ENCODE data around the gene PCK1. TPM values are rescaled to one million over a fixed set of nuclear protein-coding genes. Genes with fewer than 3 reads are reported as not detected.

PCK1 gene
- total and polyA plus RNA-seq, 2 donors (not counting 3 experiments of a cell fraction or from before 2014, with no cell fraction given) = not detected

DNA sequence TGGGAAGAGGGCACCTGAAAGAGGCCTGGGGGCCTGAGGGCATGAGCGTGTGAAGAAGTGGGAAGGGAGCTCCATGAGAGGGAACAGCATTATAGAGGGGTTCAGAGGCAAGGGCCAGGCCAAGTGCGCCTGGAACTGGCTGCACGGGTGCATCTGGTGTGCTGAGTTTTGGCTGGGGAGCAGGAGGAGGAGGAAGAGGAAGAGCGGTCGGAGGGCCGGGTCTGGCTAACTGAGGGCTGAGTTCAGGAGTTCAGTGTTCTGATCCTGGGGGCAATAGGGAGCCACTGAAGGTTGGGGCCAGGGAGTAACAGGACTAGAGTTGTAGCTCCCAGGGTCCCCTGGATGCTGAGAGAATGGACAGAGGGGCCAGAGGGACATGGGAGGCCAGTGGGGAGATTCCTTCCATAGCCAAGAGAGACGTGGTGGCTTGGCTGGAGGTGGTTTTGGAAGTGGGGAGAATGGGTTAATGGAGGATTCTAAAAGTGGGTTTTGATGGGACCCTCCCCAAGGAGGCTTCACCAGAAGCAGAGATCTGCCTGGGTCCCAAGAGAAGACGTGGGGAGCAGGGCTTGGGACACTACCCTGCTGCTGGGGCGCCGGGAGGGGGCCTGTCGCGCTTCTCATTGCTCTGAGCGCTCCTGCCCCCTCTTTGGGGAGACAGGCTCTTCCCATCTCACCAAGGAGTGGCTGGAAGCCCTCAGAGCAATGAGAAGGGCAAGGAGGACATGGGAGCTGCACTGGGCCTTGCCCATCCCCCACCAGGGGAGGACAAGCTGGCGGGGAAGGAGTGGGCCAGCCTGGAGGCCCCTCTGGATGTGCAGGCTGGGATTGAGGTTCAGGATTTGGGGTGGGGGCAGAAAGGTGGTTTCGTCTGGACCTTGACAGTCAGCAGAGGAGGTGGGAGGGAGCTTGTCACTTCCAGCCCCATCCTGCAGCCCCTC lies 30.6 kb downstream of the PCK1 start:
- H3K36me3 ChIP-seq (ENCODE audit: control insufficient read depth in 2 of 2, extremely low read depth in 1 of 2, insufficient read depth in 2 of 2, low read length in 2 of 2) = no peaks in the 10 kb centered on the region
- TF ChIP-seq MYC (IDR thresholded peaks at IDR 0.05; ENCODE audit: low read depth, low read length) (no peak), GATA2 (IDR thresholded peaks at IDR 0.05; ENCODE audit: insufficient read depth, insufficient read length, low read depth, low read length) (no peak), JUN (IDR thresholded peaks at IDR 0.05; ENCODE audit: borderline replicate concordance, insufficient read depth, insufficient read length, low read depth) (no peak), POLR2A (IDR thresholded peaks at IDR 0.05; ENCODE audit: low read depth, low read length) (no peak), FOS (IDR thresholded peaks at IDR 0.05; ENCODE audit: borderline replicate concordance, insufficient read depth, low read length) (no peak), EZH2 (IDR thresholded peaks at IDR 0.05; ENCODE audit: borderline replicate concordance, low read depth, low read length, severe bottlenecking) (no peak), POLR2AphosphoS5 (IDR thresholded peaks at IDR 0.05; ENCODE audit: insufficient read depth, low read depth, low read length) (no peak)
- TF ChIP-seq, protein P1, sequence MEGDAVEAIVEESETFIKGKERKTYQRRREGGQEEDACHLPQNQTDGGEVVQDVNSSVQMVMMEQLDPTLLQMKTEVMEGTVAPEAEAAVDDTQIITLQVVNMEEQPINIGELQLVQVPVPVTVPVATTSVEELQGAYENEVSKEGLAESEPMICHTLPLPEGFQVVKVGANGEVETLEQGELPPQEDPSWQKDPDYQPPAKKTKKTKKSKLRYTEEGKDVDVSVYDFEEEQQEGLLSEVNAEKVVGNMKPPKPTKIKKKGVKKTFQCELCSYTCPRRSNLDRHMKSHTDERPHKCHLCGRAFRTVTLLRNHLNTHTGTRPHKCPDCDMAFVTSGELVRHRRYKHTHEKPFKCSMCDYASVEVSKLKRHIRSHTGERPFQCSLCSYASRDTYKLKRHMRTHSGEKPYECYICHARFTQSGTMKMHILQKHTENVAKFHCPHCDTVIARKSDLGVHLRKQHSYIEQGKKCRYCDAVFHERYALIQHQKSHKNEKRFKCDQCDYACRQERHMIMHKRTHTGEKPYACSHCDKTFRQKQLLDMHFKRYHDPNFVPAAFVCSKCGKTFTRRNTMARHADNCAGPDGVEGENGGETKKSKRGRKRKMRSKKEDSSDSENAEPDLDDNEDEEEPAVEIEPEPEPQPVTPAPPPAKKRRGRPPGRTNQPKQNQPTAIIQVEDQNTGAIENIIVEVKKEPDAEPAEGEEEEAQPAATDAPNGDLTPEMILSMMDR (IDR thresholded peaks at IDR 0.05; ENCODE audit: extremely low read depth in 1 of 2, insufficient read depth in 1 of 2, low read depth in 1 of 2, low read length in 2 of 2) = no peak
- TF ChIP-seq, protein P2, sequence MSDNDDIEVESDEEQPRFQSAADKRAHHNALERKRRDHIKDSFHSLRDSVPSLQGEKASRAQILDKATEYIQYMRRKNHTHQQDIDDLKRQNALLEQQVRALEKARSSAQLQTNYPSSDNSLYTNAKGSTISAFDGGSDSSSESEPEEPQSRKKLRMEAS (IDR thresholded peaks at IDR 0.05; ENCODE audit: insufficient read depth, insufficient read length) = no peak
- ChIA-PET CTCF (interaction anchor here (1.0 to 1.4 kb wide), 2 partner anchors 93 to 588 kb away, joined by 3 to 8 read pairs; no protein-coding TSS in a partner anchor), POLR2A (no interaction called here)
- no peaks in the 10 kb centered on the region for H3K27me3 ChIP-seq (ENCODE audit: control insufficient read depth in 2 of 2, insufficient read depth in 2 of 2, low read length in 2 of 2)
- intact Hi-C loops (cut with micrococcal nuclease) (loop anchor here (5.0 kb wide), 1 partner anchor 209 kb away; no protein-coding TSS in a partner anchor), dilution Hi-C loops (cut with MboI; ENCODE audit: extremely low pct_ligation_motif_present, low sequenced_read_pairs) (no loop called here)
- H3K79me2 ChIP-seq (ENCODE audit: control insufficient read depth, insufficient read depth, low read length) = no peaks in the 10 kb centered on the region
- FAIRE-seq = no peak
- no peaks in the 10 kb centered on the region for H3K4me1 ChIP-seq (ENCODE audit: control insufficient read depth, extremely low read depth, insufficient read depth, low read length)
- no peaks in the 10 kb centered on the region for H4K20me1 ChIP-seq (replicated peaks; ENCODE audit: control insufficient read depth, extremely low read depth, insufficient read depth, low read length)
- H3K9me1 ChIP-seq (replicated peaks; ENCODE audit: control insufficient read depth, extremely low read depth, insufficient read depth, low read length) = no peaks in the 10 kb centered on the region
- no peaks in the 10 kb centered on the region for H3K9me3 ChIP-seq (replicated peaks; ENCODE audit: control insufficient read depth, insufficient read depth, low read length)
- no peak overlapping the region for H3K9ac ChIP-seq (replicated peaks; ENCODE audit: extremely low read depth, insufficient read depth, low read length)
- no TSS peak for BruUV-seq (replicated peaks)
- no peak overlapping the region for H3K4me3 ChIP-seq (replicated peaks in 1 of 3; ENCODE audit: insufficient read depth in 1 of 3, low read depth in 1 of 3, low read length in 3 of 3)
- no peak overlapping the region for H3K4me2 ChIP-seq (ENCODE audit: insufficient read depth, low read length)
- no peak overlapping the region for H2AFZ ChIP-seq (ENCODE audit: low read depth, low read length)
- no peak for DNase-seq (ENCODE audit: low read depth, low spot score)
- no peak overlapping the region for H3K27ac ChIP-seq (ENCODE audit: insufficient read depth, low read depth, low read length)

Data from endothelial cell of umbilical vein (primary cell).